ENCODE results near the gene GLIS2. TPM values are rescaled to one million over a fixed set of nuclear protein-coding genes. Genes with fewer than 3 reads are reported as not detected.

GLIS2 gene
- total RNA-seq, 2 experiments from 2014 or later: not detected

GRCh38 chr16:4383591-4384444 lies 68.0 kb downstream of the GLIS2 start:
- no peak overlapping the region for H3K4me3 ChIP-seq (ENCODE audit: low read length)
- Mint-ChIP-seq H3K36me3 (ENCODE audit: low read depth) (peaks cover 85% of the 10 kb centered on the region), H3K9me3 (no peaks in the 10 kb centered on the region), H3K4me3 (peak overlapping the region; percentile 25), H3K4me1 (ENCODE audit: low read depth) (no peaks in the 10 kb centered on the region), H3K27me3 (no peaks in the 10 kb centered on the region), H3K27ac (peak overlapping the region; percentile 80)
- TF ChIP-seq CTCF (IDR thresholded peaks at IDR 0.05): no peak
- intact Hi-C loops (cut with DNase I, micrococcal nuclease): no loop called here
- ATAC-seq (ENCODE audit: poor library complexity): no peak
- CTCF ChIA-PET: no interaction called here
- peaks cover 13% of the 10 kb centered on the region for H3K4me1 ChIP-seq (ENCODE audit: insufficient read depth, low read length)
- H3K36me3 ChIP-seq (ENCODE audit: insufficient read depth, low read length): peaks cover 91% of the 10 kb centered on the region
- no peaks in the 10 kb centered on the region for H3K9me3 ChIP-seq (ENCODE audit: control insufficient read depth in 1 of 2, insufficient read depth in 1 of 2, low read length in 2 of 2)
- H3K27me3 ChIP-seq (ENCODE audit: control insufficient read depth in 1 of 2, insufficient read depth in 2 of 2, low read length in 2 of 2): no peaks in the 10 kb centered on the region
- no peak for DNase-seq
- no peak overlapping the region for H3K27ac ChIP-seq (ENCODE audit: low read depth in 1 of 2, low read length in 2 of 2)
- POLR2A ChIA-PET: no interaction called here

GRCh38 chr16:4384509-4384942 lies 68.7 kb downstream of the GLIS2 start:
- peak in 1 of 14 experiments; percentile 22 for DNase-seq
- ATAC-seq (ENCODE audit: poor library complexity): no peak
- intact Hi-C loops (cut with DNase I, micrococcal nuclease): no loop called here
- Histone ChIP-seq H3K9me3 (ENCODE audit: control insufficient read depth in 1 of 2, insufficient read depth in 1 of 2, low read length in 2 of 2) (no peaks in the 10 kb centered on the region), H3K4me3 (ENCODE audit: low read length) (no peak overlapping the region), H3K4me1 (ENCODE audit: insufficient read depth, low read length) (peaks cover 6% of the 10 kb centered on the region), H3K27me3 (ENCODE audit: control insufficient read depth in 1 of 2, insufficient read depth in 2 of 2, low read length in 2 of 2) (no peaks in the 10 kb centered on the region), H3K36me3 (ENCODE audit: insufficient read depth, low read length) (peaks cover 91% of the 10 kb centered on the region), H3K27ac (ENCODE audit: low read depth in 1 of 2, low read length in 2 of 2) (no peak overlapping the region)
- peak overlapping the region; percentile 80 for H3K27ac Mint-ChIP-seq
- CTCF ChIA-PET: no interaction called here
- no peaks in the 10 kb centered on the region for H3K27me3 Mint-ChIP-seq
- peak overlapping the region; percentile 25 for H3K4me3 Mint-ChIP-seq
- no peaks in the 10 kb centered on the region for H3K4me1 Mint-ChIP-seq (ENCODE audit: low read depth)
- H3K36me3 Mint-ChIP-seq (ENCODE audit: low read depth): peaks cover 83% of the 10 kb centered on the region
- no peaks in the 10 kb centered on the region for H3K9me3 Mint-ChIP-seq
- POLR2A ChIA-PET: no interaction called here
- TF ChIP-seq CTCF (IDR thresholded peaks at IDR 0.05): no peak

GRCh38 chr16:4385066-4385788 lies 69.4 kb downstream of the GLIS2 start:
- Mint-ChIP-seq H3K4me1 (ENCODE audit: low read depth) (no peaks in the 10 kb centered on the region), H3K27ac (peak overlapping the region; percentile 80), H3K27me3 (no peaks in the 10 kb centered on the region), H3K36me3 (ENCODE audit: low read depth) (peaks cover 87% of the 10 kb centered on the region), H3K4me3 (peak overlapping the region; percentile 35), H3K9me3 (no peaks in the 10 kb centered on the region)
- no peak for ATAC-seq (ENCODE audit: poor library complexity)
- DNase-seq: no peak
- intact Hi-C loops (cut with DNase I, micrococcal nuclease): no loop called here
- Histone ChIP-seq H3K9me3 (ENCODE audit: control insufficient read depth in 1 of 2, insufficient read depth in 1 of 2, low read length in 2 of 2) (no peaks in the 10 kb centered on the region), H3K4me1 (ENCODE audit: insufficient read depth, low read length) (peaks cover 6% of the 10 kb centered on the region), H3K36me3 (ENCODE audit: insufficient read depth, low read length) (peaks cover 95% of the 10 kb centered on the region), H3K27me3 (ENCODE audit: control insufficient read depth in 1 of 2, insufficient read depth in 2 of 2, low read length in 2 of 2) (no peaks in the 10 kb centered on the region), H3K4me3 (ENCODE audit: low read length) (no peak overlapping the region), H3K27ac (ENCODE audit: low read depth in 1 of 2, low read length in 2 of 2) (no peak overlapping the region)
- TF ChIP-seq CTCF (IDR thresholded peaks at IDR 0.05): no peak
- POLR2A ChIA-PET: no interaction called here
- CTCF ChIA-PET: no interaction called here

All from CD4-positive, alpha-beta T cell (primary cell).